Caki2 (cell line): ENCODE results near the gene POSTN. TPM values are rescaled to one million over a fixed set of nuclear protein-coding genes. Genes with fewer than 3 reads are reported as not detected.
"Not testable (repeated sequence)": the region's sequence is repeated elsewhere in the genome, so short reads cannot be mapped to it uniquely, and the experiment has no call there.

Experiments
- DNase-seq: peaks from one replicate; pipeline ENCODE4 v3.0.0-alpha.2; 2015; ENCODE audit warnings: low read depth
- in situ Hi-C: cut with HindIII; loops from 2 replicates; pipeline ENCODE4 v1.10.0; 2016; ENCODE audit warnings: low sequenced_read_pairs, low pct_unique_long_range_greater_than_20kb, mixed read lengths
- total RNA-seq: library from RNA; depleted of rRNA; stranded (reverse); fragments of >200 nt; shearing (Covaris generic); gene quantifications from 2 replicates; pipeline ENCODE4 v1.2.3, GENCODE V29; 2014; ENCODE audit warnings: low replicate concordance

POSTN gene
- total RNA-seq, 1 experiment from 2014 or later = not detected

GRCh38 chr13:37601648-37602440 lies 3.3 kb upstream of the POSTN start:
- no peak for DNase-seq
- in situ Hi-C loops = no loop called here

GRCh38 chr13:37599519-37599918 lies 951 bp upstream of the POSTN start:
- DNase-seq = no peak
- in situ Hi-C loops = no loop called here

- in situ Hi-C loops = no loop called here
Observed at GRCh38 chr13:37597477-37598025, 1.0 kb downstream of the POSTN start.

GRCh38 chr13:37596805-37597204 lies 1.8 kb downstream of the POSTN start:
- in situ Hi-C loops = no loop called here
- DNase-seq = no peak

More at GRCh38 chr13:37597477-37598025, 1.0 kb downstream of the POSTN start:
- no peak for DNase-seq

- no peak for DNase-seq
- in situ Hi-C loops = no loop called here
Observed at GRCh38 chr13:37595162-37595561, 3.4 kb downstream of the POSTN start.

DNA sequence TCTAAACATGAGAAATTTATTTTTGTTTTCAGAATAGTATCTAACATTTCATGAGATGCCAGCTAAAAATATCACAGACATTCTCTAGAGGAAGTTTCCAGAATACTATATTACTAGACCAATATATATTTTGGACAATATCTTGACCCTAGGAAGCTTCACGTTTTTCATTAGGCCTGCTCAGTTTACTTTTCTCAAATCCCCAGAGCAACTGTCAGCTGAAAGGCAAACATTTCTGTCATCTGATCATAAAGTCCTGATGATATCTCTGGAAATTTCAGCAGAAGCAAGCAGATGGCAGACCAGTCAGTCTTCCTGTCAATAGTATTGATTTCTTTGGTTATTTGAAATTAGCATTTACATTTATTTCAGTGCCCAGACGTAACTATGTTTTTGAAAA lies 4.0 kb downstream of the POSTN start:
- in situ Hi-C loops = no loop called here
- DNase-seq = no peak

DNA sequence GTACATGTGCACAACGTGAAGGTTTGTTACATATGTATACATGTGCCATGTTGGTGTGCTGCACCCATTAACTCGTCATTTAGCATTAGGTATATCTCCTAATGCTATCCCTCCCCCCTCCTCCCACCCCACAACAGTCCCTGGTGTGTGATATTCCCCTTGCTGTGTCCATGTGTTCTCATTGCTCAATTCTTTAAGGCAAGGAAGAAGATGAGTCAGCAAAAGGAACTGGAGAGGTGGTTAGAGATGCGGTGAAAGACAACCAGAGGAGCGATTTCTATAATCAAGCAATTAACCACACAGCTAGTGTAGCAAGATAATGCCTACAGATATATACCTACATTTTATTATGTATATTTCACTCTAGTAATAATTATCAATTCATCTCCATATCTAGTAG lies 9.2 kb downstream of the POSTN start:
- DNase-seq, in situ Hi-C loops: not testable (repeated sequence)

GRCh38 chr13:37587236-37587635 lies 11.3 kb downstream of the POSTN start:
- in situ Hi-C loops = no loop called here
- DNase-seq = no peak

DNA sequence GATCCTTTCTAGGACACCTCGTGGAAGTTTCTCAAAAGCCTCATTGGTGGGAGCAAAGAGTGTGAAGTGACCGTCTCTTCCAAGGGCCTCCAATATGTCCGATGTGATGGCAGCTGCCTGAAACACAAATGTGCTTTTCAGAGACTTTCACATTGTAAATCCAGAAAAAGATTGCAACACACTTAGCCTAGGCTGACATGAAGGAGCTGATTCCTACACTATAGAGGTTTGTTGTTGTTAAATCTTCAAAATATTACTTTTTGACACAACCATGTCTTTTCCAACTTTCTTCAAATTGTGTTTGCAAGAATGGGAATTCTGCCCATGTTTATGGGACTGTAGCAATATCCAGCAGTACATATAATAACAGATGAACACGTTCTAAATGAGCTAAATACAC lies 12.4 kb downstream of the POSTN start:
- DNase-seq = no peak

GRCh38 chr13:37585541-37585940 lies 13.0 kb downstream of the POSTN start:
- in situ Hi-C loops = no loop called here
- no peak for DNase-seq

More for the DNA sequence above, 12.4 kb downstream of the POSTN start:
- in situ Hi-C loops = no loop called here

- in situ Hi-C loops = no loop called here
- no peak for DNase-seq
Observed at GRCh38 chr13:37576601-37577000, 22.0 kb downstream of the POSTN start.

DNA sequence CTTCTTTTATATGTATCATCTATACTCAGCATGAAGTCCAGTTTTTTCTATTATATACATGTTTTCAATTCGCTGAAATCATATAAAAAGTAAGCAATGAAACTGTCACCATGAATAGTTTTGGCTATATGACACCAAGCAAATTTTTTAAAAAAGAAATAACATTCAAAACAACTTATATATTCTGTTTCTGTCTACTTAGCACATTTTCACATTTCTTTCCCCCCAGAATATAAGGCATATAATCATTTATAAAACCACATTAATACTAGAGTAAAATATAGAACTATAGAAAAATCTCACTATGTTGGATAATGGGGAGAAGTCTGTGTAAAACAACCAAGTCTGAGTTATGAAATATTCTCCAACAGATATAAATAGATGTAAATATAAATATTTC lies 33.1 kb downstream of the POSTN start:
- in situ Hi-C loops = no loop called here
- DNase-seq = no peak

DNA sequence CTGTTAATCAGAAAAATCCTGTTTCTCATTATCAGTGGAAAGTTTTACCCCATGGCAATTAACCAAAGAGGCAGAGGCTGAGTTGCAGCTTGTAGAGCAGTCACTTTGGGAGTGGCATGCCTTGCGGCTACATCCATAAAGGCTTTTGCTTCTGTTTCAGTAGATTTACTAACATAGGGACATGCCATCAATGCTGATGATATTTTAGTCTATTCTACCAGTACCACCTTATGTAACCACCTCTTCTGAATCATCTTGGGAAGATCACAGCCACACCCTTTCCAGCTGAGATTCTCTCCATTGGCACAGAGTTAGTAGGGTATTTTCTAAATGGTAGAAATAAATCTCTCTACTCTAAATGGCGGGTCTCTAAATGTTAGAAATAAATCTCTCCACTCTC lies 37.5 kb downstream of the POSTN start:
- in situ Hi-C loops = no loop called here
- no peak for DNase-seq

DNA sequence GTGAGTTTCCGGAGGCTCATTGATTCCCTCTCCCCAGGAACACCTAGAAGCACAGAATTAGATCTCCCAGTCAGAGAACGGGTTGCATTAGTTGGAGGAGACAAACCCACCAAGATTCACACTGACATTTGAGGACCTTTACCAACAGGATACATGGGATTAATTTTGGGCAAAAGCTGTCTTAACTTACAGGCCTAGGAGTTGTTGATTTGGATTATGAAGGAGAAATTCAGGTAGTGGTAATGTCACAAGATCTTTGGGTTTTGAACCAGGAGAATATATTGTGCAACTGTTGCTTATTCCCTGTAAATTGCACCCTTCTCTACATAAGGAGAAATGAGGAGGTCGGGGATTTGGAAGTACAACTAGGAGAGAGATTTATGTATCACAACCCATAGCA lies 38.0 kb downstream of the POSTN start:
- in situ Hi-C loops = no loop called here
- no peak for DNase-seq

DNA sequence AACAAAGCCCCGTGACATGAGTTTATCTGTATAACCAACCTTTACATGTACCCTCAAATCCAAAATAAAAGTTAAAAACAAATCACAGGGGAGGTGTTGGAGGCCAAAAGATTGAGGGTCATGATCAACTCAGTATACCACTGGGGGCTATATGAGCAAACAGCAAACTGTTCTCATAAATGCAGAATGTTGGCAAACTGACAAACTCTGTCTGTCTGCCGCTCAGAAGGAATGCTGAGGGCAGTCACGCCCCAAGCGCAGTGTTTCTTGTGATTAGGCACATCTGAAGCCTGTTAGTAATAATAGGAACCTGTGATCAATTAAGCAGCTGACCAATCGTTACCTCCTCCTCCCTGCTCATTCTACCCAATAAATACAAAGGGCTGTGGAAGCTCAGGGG lies 39.8 kb downstream of the POSTN start:
- in situ Hi-C loops, DNase-seq: not testable (repeated sequence)

GRCh38 chr13:37546087-37546486 lies 52.5 kb downstream of the POSTN start:
- in situ Hi-C loops = no loop called here
- DNase-seq = no peak

DNA sequence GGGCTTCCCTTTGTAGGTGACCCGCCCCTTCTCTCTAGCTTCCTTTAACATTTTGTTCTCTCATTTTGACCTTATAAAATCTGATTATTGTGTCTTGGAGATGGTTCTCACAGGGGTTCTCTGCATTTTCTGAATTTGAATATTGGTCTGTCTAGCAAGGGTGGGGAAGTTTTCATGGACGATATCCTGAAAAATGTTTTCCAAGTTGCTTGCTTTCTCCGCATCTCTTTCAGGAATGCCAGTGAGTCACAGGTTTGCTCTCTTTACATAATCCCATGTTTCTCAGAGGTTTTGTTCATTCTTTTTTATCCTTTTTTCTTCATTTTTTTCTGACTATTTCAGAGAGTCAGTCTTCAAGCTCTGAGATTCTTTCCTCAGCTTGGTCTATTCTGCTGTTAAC lies 53.6 kb downstream of the POSTN start:
- in situ Hi-C loops = no loop called here
- no peak for DNase-seq

DNA sequence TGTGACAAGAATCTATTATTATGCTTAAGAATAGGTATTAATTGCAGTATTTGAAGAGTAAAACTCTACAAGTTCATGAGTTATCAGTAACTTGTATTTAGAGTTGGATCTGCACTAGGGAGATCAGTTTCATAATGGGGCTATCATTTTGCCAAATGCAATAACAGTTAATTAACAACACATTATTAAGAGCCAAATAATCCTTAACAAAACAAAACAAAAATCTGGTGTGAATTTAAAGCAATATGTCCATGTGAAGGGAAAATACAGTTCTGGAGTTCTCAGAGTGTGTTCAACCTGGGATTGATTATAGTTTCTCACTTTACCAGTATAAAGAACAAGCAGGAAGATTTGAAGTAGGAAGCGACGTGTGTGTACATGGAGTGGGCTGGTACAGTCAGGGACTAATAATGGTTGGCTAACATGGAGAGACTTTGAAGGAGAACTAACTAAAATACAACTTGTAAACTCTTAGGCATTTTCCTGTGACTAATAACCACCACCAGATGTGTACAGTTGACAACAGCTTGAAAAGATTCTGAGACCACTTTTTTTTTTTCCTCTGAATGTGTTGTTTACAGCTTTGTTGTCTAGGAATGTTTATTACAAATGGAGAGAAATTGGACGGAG lies 58.5 kb downstream of the POSTN start:
- no peak for DNase-seq
- in situ Hi-C loops = no loop called here

GRCh38 chr13:37539170-37539569 lies 59.4 kb downstream of the POSTN start:
- in situ Hi-C loops = no loop called here
- no peak for DNase-seq

GRCh38 chr13:37535501-37535900 lies 63.1 kb downstream of the POSTN start:
- in situ Hi-C loops = no loop called here
- no peak for DNase-seq
